ENCODE data around the gene GRIK3.
"Not testable (repeated sequence)": the region's sequence is repeated elsewhere in the genome, so short reads cannot be mapped to it uniquely, and the experiment has no call there.

Gene GRIK3

DNA sequence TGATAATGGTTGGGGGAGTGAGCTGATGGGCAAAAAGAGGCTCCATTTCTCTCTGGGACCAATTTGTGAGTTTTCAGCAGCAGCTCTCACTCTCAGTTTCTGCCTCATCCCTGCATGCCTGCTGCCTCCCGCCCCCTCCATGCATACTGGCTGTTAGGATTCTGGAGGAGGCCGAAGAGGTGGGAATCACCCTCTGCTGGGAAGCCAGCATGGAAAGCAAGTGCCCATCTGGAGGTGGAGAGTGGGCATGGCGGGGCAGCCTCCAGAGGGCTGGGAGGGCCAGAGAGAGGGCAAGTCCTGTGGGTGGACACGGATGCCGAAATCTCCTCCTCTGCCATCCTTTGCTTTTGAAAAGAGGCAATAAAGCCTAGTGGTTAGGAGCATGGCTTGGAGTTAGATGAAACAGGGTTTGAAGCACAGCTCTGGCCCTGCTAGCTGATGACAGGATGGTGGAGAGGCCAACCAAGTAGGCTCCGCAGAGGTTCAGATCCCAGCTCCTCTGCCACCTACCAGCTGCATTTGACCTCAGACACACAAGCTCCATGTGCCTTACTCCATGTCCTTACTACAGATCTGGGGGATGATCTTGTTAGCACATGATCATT is 113.4 kb downstream of the GRIK3 start:
- no peak overlapping the region for H3K4me3 ChIP-seq (ENCODE audit: low read length)
- DNase-seq (ENCODE audit: low read depth), result no peak
- TF ChIP-seq, protein P1, sequence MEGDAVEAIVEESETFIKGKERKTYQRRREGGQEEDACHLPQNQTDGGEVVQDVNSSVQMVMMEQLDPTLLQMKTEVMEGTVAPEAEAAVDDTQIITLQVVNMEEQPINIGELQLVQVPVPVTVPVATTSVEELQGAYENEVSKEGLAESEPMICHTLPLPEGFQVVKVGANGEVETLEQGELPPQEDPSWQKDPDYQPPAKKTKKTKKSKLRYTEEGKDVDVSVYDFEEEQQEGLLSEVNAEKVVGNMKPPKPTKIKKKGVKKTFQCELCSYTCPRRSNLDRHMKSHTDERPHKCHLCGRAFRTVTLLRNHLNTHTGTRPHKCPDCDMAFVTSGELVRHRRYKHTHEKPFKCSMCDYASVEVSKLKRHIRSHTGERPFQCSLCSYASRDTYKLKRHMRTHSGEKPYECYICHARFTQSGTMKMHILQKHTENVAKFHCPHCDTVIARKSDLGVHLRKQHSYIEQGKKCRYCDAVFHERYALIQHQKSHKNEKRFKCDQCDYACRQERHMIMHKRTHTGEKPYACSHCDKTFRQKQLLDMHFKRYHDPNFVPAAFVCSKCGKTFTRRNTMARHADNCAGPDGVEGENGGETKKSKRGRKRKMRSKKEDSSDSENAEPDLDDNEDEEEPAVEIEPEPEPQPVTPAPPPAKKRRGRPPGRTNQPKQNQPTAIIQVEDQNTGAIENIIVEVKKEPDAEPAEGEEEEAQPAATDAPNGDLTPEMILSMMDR (conservative IDR thresholded peaks at IDR 0.05; ENCODE audit: low read depth, low read length), result no peak

DNA sequence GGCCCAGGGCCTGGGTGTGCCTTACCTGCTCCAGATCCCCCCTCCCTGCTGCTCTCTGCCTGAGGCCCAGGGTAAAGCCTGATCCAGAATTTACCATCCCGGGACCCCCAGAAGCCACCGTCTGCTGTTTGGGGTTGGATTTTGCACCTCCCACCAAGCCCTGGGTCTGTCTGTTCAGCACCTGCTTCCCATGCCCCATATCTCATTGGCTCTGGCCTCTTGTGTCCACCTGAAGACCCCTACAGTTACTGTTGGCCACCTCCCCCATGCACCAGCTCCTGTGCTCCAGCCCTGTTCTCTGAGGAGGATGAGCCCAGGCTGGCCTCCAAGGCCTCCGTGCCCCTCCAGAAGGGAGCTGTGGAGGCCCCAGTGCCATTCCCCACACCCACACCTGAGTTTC is 113.9 kb downstream of the GRIK3 start:
- TF ChIP-seq, protein P1 (conservative IDR thresholded peaks at IDR 0.05; ENCODE audit: low read depth, low read length), result no peak
- no peak for DNase-seq (ENCODE audit: low read depth)
- H3K4me3 ChIP-seq (ENCODE audit: low read length), result no peak overlapping the region

DNA sequence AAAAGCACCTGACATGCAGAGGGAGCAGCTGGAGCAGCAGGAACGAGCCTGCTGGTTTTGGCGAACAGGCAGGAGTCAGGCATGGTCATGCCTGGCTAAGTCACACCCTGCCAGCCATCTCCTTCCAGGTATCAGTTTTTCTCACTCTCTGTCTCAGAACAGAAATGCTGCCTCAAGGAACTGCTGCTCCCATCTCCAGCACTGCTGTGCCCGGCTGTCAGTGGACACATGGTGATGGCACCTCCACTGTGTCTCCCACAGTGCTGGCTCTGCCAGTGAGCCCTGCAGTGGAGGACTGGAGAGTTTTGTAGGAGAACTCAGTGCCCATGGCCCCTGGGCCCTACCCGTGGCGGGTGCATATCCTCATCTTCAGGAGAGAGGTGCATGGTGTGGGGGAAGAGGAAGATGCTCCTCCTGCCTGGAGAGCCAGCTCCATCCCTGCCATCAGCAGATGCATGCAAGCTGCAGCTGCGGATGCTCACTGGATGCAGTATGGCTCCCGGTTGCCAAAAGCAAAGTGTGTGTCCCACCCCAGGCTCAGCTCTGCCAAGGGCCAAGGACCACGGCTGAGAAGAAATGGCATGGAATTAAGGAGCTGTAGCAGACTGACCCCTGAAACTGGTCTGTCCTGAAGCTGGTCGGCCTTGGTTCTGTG is 114.7 kb downstream of the GRIK3 start:
- no peak overlapping the region for H3K4me3 ChIP-seq (ENCODE audit: low read length)
- DNase-seq (ENCODE audit: low read depth), result no peak
- TF ChIP-seq, protein P1 (conservative IDR thresholded peaks at IDR 0.05; ENCODE audit: low read depth, low read length), result no peak

DNA sequence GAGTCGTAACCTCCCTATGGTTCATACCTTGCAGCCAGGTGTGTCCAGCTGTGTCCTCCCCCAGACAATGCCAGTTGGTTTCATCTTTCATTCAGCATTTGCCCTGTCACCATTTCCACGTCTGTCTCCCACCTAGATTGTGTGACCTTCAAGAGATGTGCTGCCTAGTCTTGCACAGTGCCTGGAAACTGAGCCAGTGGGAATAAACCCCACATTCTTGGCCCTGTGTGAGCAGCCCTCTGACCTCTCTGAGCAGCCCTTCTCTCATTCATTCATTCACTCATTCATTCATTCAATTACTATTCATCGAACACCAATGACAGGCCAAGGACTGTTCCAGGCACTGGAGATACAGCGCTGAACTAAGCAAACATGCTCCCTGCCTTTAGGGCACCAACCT is 115.7 kb downstream of the GRIK3 start:
- no peak overlapping the region for H3K4me3 ChIP-seq (ENCODE audit: low read length)
- no peak for DNase-seq (ENCODE audit: low read depth)
- TF ChIP-seq, protein P1 (conservative IDR thresholded peaks at IDR 0.05; ENCODE audit: low read depth, low read length), result no peak

DNA sequence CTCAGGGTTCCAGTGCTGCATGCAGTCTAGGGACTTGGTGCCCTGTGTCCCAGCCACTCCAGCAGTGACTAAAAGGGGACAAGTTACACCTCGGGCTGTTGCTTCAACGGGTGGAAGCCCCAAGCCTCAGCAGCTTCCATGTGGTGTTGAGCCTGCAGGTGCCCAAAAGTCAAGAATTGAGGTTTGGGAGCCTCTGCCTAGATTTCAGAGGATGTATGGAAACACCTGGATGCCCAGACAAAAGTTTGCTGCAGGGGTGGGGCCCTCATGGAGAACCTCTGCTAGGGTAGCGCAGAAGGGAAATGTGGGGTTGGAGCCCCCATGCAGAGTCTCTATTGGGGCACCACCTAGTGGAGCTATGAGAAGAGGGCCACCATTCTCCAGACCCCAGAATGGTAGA is 117.8 kb downstream of the GRIK3 start:
- not testable (repeated sequence) for H3K4me3 ChIP-seq (ENCODE audit: low read length); DNase-seq (ENCODE audit: low read depth)

DNA sequence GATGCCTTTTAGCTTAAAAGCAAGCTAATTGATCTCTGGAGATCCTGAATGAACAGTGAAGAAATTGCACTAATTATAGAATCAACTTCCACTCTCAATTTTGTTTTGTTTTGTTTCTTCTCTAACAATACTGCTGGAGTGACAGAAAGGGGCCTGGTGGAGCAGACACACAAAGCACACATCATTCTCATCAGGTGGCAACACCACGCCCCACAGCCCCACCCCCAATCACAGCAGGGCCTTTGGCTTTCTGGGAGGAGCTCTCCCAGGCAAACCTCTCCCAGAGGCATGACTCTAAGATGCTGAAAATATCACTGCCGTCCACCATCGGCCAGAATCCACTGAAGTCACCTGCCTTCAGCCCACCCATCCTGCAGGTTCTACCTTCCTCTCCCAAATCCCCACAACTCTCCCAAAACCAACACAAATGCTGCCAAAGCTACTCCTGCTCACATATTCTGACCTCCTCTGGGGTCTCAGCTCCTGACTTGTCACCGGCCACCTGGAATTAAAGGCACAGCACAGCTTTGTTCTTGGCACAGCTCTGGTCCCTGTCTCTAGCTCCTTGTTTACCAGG is 120.7 kb downstream of the GRIK3 start:
- no peak for DNase-seq (ENCODE audit: low read depth)
- H3K4me3 ChIP-seq (ENCODE audit: low read length), result no peak overlapping the region
- TF ChIP-seq, protein P1 (conservative IDR thresholded peaks at IDR 0.05; ENCODE audit: low read depth, low read length), result no peak

DNA sequence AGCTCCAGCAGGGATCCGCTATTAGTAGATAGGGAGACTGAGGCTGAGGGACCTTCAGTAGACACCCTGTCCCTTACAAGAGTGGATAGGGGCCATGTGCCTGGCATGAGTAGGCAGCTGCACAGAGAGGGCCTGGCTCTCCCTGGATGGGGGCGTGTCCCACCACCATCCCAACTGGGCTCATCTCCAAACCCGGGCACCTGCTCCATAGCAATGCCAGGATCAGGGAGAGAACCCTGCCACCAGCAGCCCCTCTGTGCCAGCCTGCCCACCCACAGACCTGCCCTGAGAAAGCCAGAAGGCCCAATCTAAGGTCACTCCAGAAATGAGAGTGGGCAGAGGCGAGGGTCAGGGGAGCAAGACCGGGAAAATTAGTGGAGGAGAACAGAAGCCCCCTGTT is 121.3 kb downstream of the GRIK3 start:
- H3K4me3 ChIP-seq (ENCODE audit: low read length), result no peak overlapping the region
- TF ChIP-seq, protein P1 (conservative IDR thresholded peaks at IDR 0.05; ENCODE audit: low read depth, low read length), result no peak
- DNase-seq (ENCODE audit: low read depth), result no peak

Data from retinal pigment epithelial cell (primary cell).